ENCODE measurements around the gene PCP4L1.
"Not testable (repeated sequence)": the region's sequence is repeated elsewhere in the genome, so short reads cannot be mapped to it uniquely, and the experiment has no call there.

Gene PCP4L1

GRCh38 chr1:161228032-161228431 lies 30.5 kb upstream of the PCP4L1 start:
- DNase-seq (ENCODE audit: low spot score): no peak

- no peak for DNase-seq (ENCODE audit: low spot score)
These were observed 28.6 kb upstream of the PCP4L1 start for GRCh38 chr1:161229896-161230295.

DNA sequence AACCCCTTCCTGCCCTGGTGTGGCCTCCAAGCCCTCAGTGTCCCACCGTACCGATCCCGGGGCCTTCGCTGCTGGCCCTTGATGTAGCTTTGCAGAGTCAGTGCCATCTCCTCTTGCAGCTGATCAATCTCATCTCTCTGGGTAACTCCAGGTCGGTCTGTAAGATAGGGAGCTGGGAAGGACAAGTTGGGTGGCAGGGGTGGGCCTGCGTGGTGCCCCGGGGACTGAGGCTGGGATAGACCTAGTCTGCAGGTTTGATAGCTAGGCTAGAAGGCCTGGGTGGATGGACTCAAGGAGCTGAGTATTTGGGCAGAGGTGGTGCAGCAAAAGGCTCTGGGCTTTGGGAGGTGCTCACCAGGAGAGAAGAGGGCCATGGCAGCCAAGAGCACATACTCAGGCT lies 27.8 kb upstream of the PCP4L1 start:
- DNase-seq (ENCODE audit: low spot score): no peak

GRCh38 chr1:161233102-161233501 lies 25.4 kb upstream of the PCP4L1 start:
- DNase-seq (ENCODE audit: low spot score): no peak

- DNase-seq (ENCODE audit: low spot score): no peak
These were observed 22.4 kb upstream of the PCP4L1 start for GRCh38 chr1:161235957-161236775.

DNA sequence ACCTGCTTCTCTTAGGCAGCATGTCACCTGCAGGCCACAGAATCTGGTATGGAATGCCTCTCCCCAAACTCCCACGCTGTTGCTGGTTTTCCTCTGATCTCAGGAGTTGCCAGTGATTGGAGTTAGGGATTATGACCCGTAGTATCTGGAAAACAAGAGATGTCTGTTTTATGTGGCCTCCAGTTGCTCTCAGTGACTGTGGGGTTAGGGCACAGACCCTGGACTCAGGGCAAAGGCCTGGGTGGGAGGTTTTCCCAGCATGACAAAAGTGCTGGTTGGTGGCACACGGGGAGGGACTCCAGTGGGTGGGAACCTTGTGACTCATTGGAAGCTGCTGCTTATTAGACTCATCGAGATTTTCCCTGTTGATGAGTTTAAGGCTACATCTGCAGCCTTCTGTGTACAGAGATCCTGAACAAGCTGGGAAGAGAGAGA lies 20.5 kb upstream of the PCP4L1 start, which contains the start of gene NR1I3:
NR1I3 (minus strand) TSS at position 165 of the 435 bp plus-strand sequence. CDS start 1,638 bp downstream, outside the sequence.
- peak; percentile 67 for DNase-seq (ENCODE audit: low spot score)

- DNase-seq (ENCODE audit: low spot score): no peak
These were observed 16.9 kb upstream of the PCP4L1 start for GRCh38 chr1:161241682-161242081.

- DNase-seq (ENCODE audit: low spot score): no peak
These were observed 16.2 kb upstream of the PCP4L1 start for GRCh38 chr1:161242313-161242712.

GRCh38 chr1:161244888-161245287 lies 13.7 kb upstream of the PCP4L1 start:
- no peak for DNase-seq (ENCODE audit: low spot score)

- not testable (repeated sequence) for DNase-seq (ENCODE audit: low spot score)
These were observed 8.4 kb upstream of the PCP4L1 start for GRCh38 chr1:161250100-161250499.

GRCh38 chr1:161250829-161251228 lies 7.7 kb upstream of the PCP4L1 start:
- no peak for DNase-seq (ENCODE audit: low spot score)

- no peak for DNase-seq (ENCODE audit: low spot score)
These were observed 7.0 kb upstream of the PCP4L1 start for GRCh38 chr1:161251579-161251978.

DNA sequence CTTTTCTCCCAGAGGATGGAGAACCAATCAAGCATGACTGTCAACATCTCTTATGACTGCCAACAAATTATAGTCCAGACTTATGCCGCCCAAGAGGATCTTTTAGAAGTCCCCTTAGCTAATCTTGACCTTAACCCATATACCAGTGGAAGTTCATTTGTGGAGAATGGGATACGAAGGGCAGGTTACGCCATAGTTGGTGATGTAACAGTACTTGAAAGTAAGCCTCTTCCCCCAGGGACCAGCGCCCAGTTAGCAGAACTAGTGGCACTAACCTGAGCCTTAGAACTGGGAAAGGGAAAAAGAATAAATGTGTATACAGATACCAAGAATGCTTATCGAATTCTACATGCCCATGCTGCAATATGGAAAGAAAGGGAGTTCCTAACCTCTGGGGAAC lies 3.2 kb upstream of the PCP4L1 start:
- DNase-seq (ENCODE audit: low spot score): not testable (repeated sequence)

GRCh38 chr1:161255955-161256520 lies 2.5 kb upstream of the PCP4L1 start:
- DNase-seq (ENCODE audit: low spot score): not testable (repeated sequence)

DNA sequence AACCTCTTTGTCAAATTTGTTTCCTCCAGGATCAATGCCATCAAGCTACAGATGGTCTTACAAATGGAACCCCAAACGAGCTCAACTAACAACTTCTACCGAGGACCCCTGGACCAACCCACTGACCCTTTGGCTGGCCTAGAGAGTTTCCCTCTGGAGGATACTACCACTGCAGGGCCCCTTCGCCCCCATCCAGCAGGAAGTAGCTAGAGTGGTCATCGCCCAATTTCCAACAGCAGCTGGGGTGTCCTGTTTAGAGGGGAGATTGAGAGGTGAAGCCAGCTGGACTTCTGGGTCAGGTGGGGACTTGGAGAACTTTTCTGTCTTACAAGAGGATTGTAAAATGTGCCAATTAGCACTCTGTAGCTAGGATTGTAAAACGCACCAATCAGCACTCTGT lies 1.4 kb upstream of the PCP4L1 start:
- not testable (repeated sequence) for DNase-seq (ENCODE audit: low spot score)

DNA sequence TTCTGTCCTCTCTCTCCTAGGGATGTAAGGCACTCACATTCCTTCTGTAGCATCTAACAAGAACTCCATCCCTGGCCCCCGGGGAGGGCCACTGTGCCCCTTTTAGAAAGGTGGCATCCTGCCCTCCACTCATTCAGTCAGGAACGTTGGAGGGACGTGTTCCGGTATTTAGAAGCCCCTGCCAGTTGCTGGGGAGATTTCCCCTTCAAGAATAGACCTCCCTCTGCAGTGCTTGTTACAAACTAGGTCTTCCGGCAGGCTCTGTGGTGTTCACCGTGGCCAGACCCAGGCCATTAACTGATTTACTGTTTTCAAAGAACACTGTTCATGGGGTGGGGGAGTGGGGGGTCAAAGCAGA lies 779 bp downstream of the PCP4L1 start:
- DNase-seq (ENCODE audit: low spot score): no peak

- no peak for DNase-seq (ENCODE audit: low spot score)
These were observed 1.2 kb downstream of the PCP4L1 start for GRCh38 chr1:161259765-161260164.

DNA sequence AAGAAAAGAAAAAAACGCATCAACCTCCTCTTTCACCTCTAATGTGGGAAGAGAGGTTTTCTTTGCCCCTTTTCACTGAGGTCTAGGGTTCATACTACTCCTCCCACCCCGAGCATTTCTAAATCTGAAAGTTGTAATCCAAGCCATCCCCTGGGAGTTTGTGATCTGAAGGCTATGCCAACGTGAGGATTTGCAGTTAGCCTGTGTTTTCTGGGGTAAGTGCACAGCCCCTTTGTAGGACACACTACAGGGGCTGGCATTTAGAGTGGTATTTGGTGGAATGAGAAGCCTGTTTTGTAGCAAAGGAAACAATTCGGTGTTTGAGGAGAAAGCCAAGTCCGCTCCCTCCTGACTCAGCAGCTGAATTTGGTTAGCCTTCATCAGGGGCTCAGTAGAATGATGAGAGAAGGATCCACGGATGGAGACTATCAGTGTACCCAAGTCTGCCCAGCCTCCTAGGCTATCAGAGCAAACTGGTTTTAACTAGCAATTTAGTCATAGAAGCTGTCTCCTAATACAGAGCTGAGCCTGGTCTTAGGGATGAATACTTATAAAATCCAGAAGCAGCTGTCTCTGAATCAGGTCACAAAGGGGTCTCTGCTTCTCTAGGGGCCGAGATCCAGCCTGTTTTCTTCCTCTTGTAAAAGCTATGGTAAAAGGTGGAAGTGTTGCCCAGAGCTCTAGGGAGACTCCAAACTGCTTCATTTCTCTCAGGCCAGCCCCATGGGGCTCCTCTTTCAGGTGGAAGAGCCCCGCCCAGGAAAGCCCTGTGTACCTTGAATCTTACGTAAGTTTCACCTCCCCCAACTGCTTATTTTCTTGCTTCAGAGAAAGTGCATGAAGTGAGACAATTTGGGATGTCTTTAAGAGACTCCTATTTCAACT lies 2.1 kb downstream of the PCP4L1 start:
- no peak for DNase-seq (ENCODE audit: low spot score)

DNA sequence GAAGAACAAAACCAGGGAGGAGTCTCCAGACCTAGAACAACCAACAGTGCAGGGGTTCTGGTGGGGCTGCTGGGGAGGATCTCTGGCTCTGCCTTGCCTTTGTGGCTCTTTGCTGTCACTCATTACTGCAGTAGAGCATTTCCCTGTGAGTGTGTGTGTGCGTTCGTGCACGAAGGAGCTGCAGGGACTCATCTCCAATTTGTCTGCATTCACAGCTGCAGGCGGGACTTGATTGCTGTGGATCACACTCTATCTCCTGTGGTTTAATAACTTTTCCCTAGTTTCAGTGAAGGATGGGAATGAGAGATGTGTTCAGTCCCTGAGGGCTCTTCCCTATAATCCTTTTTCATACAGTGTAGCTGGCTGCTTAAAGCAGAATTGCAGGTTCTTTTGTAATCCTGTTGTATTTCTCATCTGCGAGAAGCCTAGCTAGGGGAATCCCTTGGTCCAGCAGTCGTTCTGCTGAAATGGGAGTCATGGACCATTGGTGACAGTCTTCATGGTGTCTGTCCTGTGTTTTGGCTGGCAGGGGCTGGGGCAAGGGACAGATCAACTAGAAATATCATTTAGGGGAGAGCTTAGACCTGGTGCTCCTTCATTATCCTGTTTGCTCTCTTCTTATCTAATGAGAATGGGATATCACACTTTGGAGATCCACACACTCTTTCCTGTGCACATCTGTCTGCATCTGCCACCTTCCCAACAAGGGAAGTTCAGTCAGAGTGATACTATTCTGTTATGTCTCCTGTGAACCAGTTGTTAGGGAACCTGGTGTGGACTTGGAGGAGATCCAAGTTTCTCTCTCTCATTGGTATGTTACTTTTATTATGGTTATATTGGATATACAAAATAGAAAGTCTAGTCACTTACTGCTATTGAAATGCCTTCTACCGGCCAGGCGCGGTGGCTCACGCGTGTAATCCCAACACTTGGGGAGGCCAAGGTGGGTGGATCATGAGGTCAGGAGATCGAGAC lies 3.0 kb downstream of the PCP4L1 start:
- no peak for DNase-seq (ENCODE audit: low spot score)

DNA sequence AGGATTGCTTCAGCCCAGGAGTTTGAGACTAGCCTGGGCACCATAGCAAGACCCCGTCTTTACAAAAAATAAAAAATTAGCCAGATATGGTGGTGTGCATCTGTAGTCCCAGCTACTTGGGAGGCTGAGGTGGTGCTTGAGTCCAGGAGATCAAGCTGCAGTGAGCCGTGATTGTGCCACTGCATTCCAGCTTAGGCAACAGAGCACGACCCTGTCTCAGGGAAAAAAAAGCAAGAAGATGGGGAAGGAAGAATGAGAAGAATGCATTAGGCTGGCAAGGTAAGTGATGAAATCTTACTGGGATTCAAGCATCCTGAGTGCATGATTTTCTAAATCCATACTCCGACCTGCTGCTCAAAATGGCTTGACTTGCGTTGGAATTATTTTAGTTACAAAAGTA lies 6.8 kb downstream of the PCP4L1 start:
- no peak for DNase-seq (ENCODE audit: low spot score)

- no peak for DNase-seq (ENCODE audit: low spot score)
These were observed 7.7 kb downstream of the PCP4L1 start for GRCh38 chr1:161266202-161266601.
